ENCODE results near the gene TRERF1. TPM values are rescaled to one million over a fixed set of nuclear protein-coding genes. Genes with fewer than 3 reads are reported as not detected.

Gene TRERF1
- total RNA-seq, 1 donor from 2014 or later: 8.3 TPM

DNA sequence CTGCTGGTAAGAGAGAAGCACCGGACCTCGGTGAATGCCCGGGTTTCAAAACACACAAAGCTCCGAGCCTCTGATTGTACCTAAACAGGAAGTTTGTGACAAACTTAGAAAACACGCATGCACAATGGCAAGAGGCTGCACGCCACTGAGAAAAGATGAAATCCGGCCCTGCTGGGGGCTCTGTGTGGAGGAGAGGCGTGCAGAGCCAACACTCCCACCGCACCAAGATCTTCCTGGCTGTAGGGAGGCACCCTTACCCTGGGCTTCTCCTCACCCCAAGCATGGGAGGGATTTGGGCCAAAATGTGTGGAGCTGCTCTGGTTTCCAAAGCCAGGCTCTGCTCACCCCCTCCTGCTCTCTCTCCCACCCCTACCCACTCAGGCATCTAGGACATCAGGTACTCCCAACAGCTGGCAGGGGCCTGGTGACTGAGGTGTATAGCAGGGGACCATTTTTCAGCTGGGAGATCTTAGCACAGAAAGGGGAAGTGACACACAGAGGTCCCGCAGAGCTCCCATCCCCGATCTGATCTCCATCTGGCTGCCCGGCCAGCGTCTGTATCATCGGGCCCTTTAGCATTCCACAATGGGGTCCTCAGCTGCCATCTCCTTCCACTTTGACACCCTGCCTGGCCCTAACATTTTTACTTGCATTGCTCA lies 84.2 kb downstream of the TRERF1 start:
- H3K4me2 ChIP-seq: no peak overlapping the region
- no peaks in the 10 kb centered on the region for H3F3A ChIP-seq (ENCODE audit: low read depth)
- Mint-ChIP-seq H3K4me3 (no peak overlapping the region), H3K27ac (peak overlapping the region; percentile 11), H3K27me3 (ENCODE audit: insufficient read depth, low read depth) (no peaks in the 10 kb centered on the region), H3K36me3 (peaks cover 3% of the 10 kb centered on the region), H3K9me3 (no peaks in the 10 kb centered on the region), H3K4me1 (peaks cover 7% of the 10 kb centered on the region)
- peaks cover 44% of the 10 kb centered on the region for H3K79me2 ChIP-seq (ENCODE audit: low read depth)
- no peak for TF ChIP-seq EZH2phosphoT487 (IDR thresholded peaks at IDR 0.05)
- TF ChIP-seq, protein P1, sequence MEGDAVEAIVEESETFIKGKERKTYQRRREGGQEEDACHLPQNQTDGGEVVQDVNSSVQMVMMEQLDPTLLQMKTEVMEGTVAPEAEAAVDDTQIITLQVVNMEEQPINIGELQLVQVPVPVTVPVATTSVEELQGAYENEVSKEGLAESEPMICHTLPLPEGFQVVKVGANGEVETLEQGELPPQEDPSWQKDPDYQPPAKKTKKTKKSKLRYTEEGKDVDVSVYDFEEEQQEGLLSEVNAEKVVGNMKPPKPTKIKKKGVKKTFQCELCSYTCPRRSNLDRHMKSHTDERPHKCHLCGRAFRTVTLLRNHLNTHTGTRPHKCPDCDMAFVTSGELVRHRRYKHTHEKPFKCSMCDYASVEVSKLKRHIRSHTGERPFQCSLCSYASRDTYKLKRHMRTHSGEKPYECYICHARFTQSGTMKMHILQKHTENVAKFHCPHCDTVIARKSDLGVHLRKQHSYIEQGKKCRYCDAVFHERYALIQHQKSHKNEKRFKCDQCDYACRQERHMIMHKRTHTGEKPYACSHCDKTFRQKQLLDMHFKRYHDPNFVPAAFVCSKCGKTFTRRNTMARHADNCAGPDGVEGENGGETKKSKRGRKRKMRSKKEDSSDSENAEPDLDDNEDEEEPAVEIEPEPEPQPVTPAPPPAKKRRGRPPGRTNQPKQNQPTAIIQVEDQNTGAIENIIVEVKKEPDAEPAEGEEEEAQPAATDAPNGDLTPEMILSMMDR (IDR thresholded peaks at IDR 0.05): no peak
- TF ChIP-seq EZH2 (IDR thresholded peaks at IDR 0.05): no peak
- H4K20me1 ChIP-seq (ENCODE audit: low read depth): peaks cover 39% of the 10 kb centered on the region
- H3K4me1 ChIP-seq: no peaks in the 10 kb centered on the region
- DNase-seq (ENCODE audit: low spot score): no peak
- no peak overlapping the region for H3K4me3 ChIP-seq
- H3K9me3 ChIP-seq (ENCODE audit: low read depth): no peaks in the 10 kb centered on the region
- no peaks in the 10 kb centered on the region for H3K36me3 ChIP-seq
- H3K27me3 ChIP-seq: no peaks in the 10 kb centered on the region
- no peak overlapping the region for H3K9ac ChIP-seq
- no peak overlapping the region for H2AFZ ChIP-seq (replicated peaks)
- peak overlapping the region; percentile 29 for H3K27ac ChIP-seq

DNA sequence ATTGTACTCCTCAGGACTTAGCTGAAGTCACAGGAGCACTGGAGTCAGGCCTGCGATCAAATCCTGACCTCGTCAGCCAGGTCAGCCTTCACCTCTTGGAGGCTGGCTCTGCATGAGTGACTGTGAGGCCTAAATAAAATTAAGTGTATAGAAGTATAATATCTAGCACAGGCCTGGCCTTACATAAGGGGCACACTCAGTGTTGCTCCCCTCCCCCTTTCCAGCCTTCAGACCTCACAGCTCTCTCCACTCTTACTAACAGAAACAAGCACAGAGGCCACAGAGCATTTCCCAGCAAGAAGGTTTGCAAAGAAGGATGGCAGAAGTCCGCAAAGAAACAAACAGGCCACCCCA lies 84.8 kb downstream of the TRERF1 start:
- Histone ChIP-seq H2AFZ (replicated peaks) (no peak overlapping the region), H3K27ac (peak overlapping the region; percentile 29), H3F3A (ENCODE audit: low read depth) (no peaks in the 10 kb centered on the region), H3K9ac (no peak overlapping the region), H4K20me1 (ENCODE audit: low read depth) (peaks cover 39% of the 10 kb centered on the region), H3K27me3 (no peaks in the 10 kb centered on the region), H3K9me3 (ENCODE audit: low read depth) (no peaks in the 10 kb centered on the region), H3K4me2 (no peak overlapping the region), H3K4me3 (no peak overlapping the region), H3K79me2 (ENCODE audit: low read depth) (peaks cover 39% of the 10 kb centered on the region), H3K4me1 (no peaks in the 10 kb centered on the region), H3K36me3 (no peaks in the 10 kb centered on the region)
- TF ChIP-seq, protein P1 (IDR thresholded peaks at IDR 0.05): no peak
- TF ChIP-seq EZH2phosphoT487 (IDR thresholded peaks at IDR 0.05): no peak
- TF ChIP-seq EZH2 (IDR thresholded peaks at IDR 0.05): no peak
- no peaks in the 10 kb centered on the region for H3K27me3 Mint-ChIP-seq (ENCODE audit: insufficient read depth, low read depth)
- H3K4me3 Mint-ChIP-seq: no peak overlapping the region
- no peaks in the 10 kb centered on the region for H3K9me3 Mint-ChIP-seq
- DNase-seq (ENCODE audit: low spot score): no peak
- H3K36me3 Mint-ChIP-seq: peaks cover 3% of the 10 kb centered on the region
- peaks cover 7% of the 10 kb centered on the region for H3K4me1 Mint-ChIP-seq
- peak overlapping the region; percentile 11 for H3K27ac Mint-ChIP-seq

DNA sequence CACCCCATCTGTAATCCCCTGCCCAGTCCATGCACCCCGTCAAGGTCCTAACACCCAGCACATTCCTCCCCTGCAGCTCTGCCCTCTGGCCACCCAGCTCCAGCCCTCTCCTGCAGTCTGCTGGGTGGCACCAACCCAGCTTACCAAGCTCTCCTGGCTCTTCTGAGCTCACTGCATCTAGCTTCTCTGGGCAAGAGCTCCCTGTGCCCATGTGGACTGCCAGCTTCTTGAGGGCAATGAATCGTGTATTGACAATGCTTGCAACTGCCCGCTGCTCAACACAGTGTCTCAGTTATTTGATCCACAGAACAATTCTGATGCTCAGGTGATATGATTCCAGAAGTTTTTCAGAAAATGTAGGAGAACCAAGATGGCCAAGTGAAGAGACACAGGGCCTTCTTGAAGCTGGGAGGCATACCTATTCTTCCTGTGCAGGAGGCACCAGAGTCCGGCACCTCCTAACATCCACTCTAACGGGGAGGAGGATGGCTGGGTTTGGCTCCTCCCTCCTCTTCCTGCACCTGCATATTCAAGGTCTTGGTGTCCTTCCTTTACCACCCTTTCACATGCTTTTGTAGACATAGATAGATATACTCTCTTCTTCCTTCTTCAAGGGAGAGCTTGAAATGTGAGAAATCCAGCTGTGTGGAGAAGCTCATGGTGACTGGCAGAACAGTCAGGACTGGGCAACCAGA lies 85.6 kb downstream of the TRERF1 start:
- no peaks in the 10 kb centered on the region for H3K4me1 ChIP-seq
- TF ChIP-seq, protein P1 (IDR thresholded peaks at IDR 0.05): no peak
- TF ChIP-seq EZH2phosphoT487 (IDR thresholded peaks at IDR 0.05): no peak

More for the DNA sequence above, 85.6 kb downstream of the TRERF1 start:
- H3K9me3 ChIP-seq (ENCODE audit: low read depth): no peaks in the 10 kb centered on the region
- H2AFZ ChIP-seq (replicated peaks): no peak overlapping the region
- H3K27me3 ChIP-seq: no peaks in the 10 kb centered on the region
- H3K36me3 ChIP-seq: no peaks in the 10 kb centered on the region
- no peak overlapping the region for H3K4me3 ChIP-seq
- Mint-ChIP-seq H3K36me3 (peaks cover 3% of the 10 kb centered on the region), H3K27ac (no peak overlapping the region), H3K4me1 (peaks cover 7% of the 10 kb centered on the region), H3K27me3 (ENCODE audit: insufficient read depth, low read depth) (no peaks in the 10 kb centered on the region), H3K4me3 (no peak overlapping the region), H3K9me3 (no peaks in the 10 kb centered on the region)
- no peak overlapping the region for H3K4me2 ChIP-seq
- DNase-seq (ENCODE audit: low spot score): no peak
- H3F3A ChIP-seq (ENCODE audit: low read depth): no peaks in the 10 kb centered on the region
- H3K79me2 ChIP-seq (ENCODE audit: low read depth): peaks cover 31% of the 10 kb centered on the region
- H3K9ac ChIP-seq: no peak overlapping the region
- H4K20me1 ChIP-seq (ENCODE audit: low read depth): peaks cover 39% of the 10 kb centered on the region
- H3K27ac ChIP-seq: no peak overlapping the region
